GM13977 (cell line): Measurements from ENCODE around the gene C1RL.

Experiments used
- DNase-seq: peaks from one replicate; pipeline ENCODE4 v3.0.0; 2012; ENCODE audit warnings: low spot score
- CTCF ChIP-seq: IDR thresholded peaks from 2 replicates; pipeline ENCODE4 v1.5.1; 2012; ENCODE audit warnings: mild to moderate bottlenecking, control low read depth; ENCODE audit not compliant: insufficient read depth; ENCODE audit errors: extremely low read depth, missing control alignments
- in situ Hi-C: fragments of 300-500 bp; cut with MboI; formaldehyde crosslinking; loops from one replicate; pipeline ENCODE4 v1.12.0; 2022; ENCODE audit warnings: low sequenced_read_pairs, low pct_unique_long_range_greater_than_20kb, mixed read lengths, inconsistent platforms; ENCODE audit not compliant: unreplicated experiment

Gene C1RL

GRCh38 chr12:7130701-7131501 lies 21.9 kb upstream of the C1RL start:
- DNase-seq, result peak; percentile 59
- no peak for TF ChIP-seq CTCF
- in situ Hi-C loops, result no loop called here

- in situ Hi-C loops, result no loop called here
- peak; percentile 99 for DNase-seq
- no peak for TF ChIP-seq CTCF
Observed at GRCh38 chr12:7129872-7130691, 21.1 kb upstream of the C1RL start, which contains the start of gene CLSTN3. TSS of gene CLSTN3 (plus strand) at chr12:7130371. CDS start at chr12:7130649, 278 bp downstream.

- no peak for TF ChIP-seq CTCF
- no peak for DNase-seq
- in situ Hi-C loops, result no loop called here
Observed at GRCh38 chr12:7129287-7129871, 20.4 kb upstream of the C1RL start.

GRCh38 chr12:7128681-7129286 lies 19.8 kb upstream of the C1RL start, which contains the start of gene RBP5:
TSS of gene RBP5 (minus strand) at chr12:7128889. CDS start at chr12:7128775, 114 bp downstream.
- no peak for DNase-seq
- in situ Hi-C loops, result no loop called here
- no peak for TF ChIP-seq CTCF

- in situ Hi-C loops, result no loop called here
- no peak for TF ChIP-seq CTCF
- no peak for DNase-seq
Observed at GRCh38 chr12:7127916-7128626, 19.1 kb upstream of the C1RL start.

GRCh38 chr12:7125632-7126227 lies 16.7 kb upstream of the C1RL start:
- no peak for DNase-seq
- in situ Hi-C loops, result no loop called here
- no peak for TF ChIP-seq CTCF
